GM12864 (cell line): ENCODE results near the gene DOC2A.

Experiments used
- DNase-seq: peaks from one replicate; pipeline ENCODE4 v3.0.0-alpha.2; 2011; ENCODE audit warnings: low read depth
- H3K4me3 ChIP-seq: 2 replicates; pipeline ENCODE4 v1.5.1; 2011; ENCODE audit warnings: mild to moderate bottlenecking, low read depth, low read length, control low read depth
- CTCF ChIP-seq: IDR thresholded peaks from 2 replicates; pipeline ENCODE4 v1.5.1; 2011; ENCODE audit warnings: low read depth, mild to moderate bottlenecking, moderate library complexity, low read length, control low read depth, inconsistent platforms; ENCODE audit errors: missing control alignments

DOC2A gene

GRCh38 chr16:30032083-30032819 is 21.4 kb upstream of the DOC2A start:
- TF ChIP-seq CTCF = peak; percentile 86
- no peak overlapping the region for H3K4me3 ChIP-seq
- peak; percentile 46 for DNase-seq

GRCh38 chr16:30031477-30031918 is 20.7 kb upstream of the DOC2A start:
- no peak for DNase-seq
- H3K4me3 ChIP-seq = no peak overlapping the region
- TF ChIP-seq CTCF = peak; percentile 2

- H3K4me3 ChIP-seq = no peak within 1 kb of the TSS
- TF ChIP-seq CTCF = no peak
- DNase-seq = no peak
Measured at GRCh38 chr16:30030841-30031413, 20.1 kb upstream of the DOC2A start, which contains the start of gene TLCD3B. TSS of gene TLCD3B (minus strand) at chr16:30031271. CDS start at chr16:30030527, 744 bp downstream.

- no peak for DNase-seq
- no peak overlapping the region for H3K4me3 ChIP-seq
- TF ChIP-seq CTCF = no peak
Measured at GRCh38 chr16:30030011-30030685, 19.3 kb upstream of the DOC2A start.

GRCh38 chr16:30028438-30029076 is 17.7 kb upstream of the DOC2A start:
- TF ChIP-seq CTCF = no peak
- H3K4me3 ChIP-seq = no peak overlapping the region
- no peak for DNase-seq

GRCh38 chr16:30027588-30028437 is 17.0 kb upstream of the DOC2A start:
- DNase-seq = no peak
- no peak for TF ChIP-seq CTCF
- H3K4me3 ChIP-seq = no peak overlapping the region
